IMR-90 (cell line): Measurements from ENCODE around the gene CNGB1. TPM values are rescaled to one million over a fixed set of nuclear protein-coding genes. Genes with fewer than 3 reads are reported as not detected.

ENCODE experiments used
- ATAC-seq: fragments of 200-7000 bp; cut with Tn5 transposase; 2 replicates; pipeline ENCODE4 v1.9.1; 2020; ENCODE audit warnings: low read depth, mild to moderate bottlenecking, moderate library complexity
- BruUV-seq: library from RNA; stranded (reverse); fragments of 400-500 nt; replicated peaks from 2 replicates; lab custom pipeline; 2021; lab: Mats Ljungman, UMichigan
- CTCF ChIA-PET: fragments of 300-600 bp; formaldehyde crosslinking; extraction: SDS; loops from one replicate; lab custom pipeline; 2021; ENCODE audit warnings: antibody characterized with exemption; lab: Yijun Ruan, JAX
- POLR2A ChIA-PET: fragments of 300-600 bp; sonication (Branson Sonifier 250); formaldehyde crosslinking; loops from one replicate; lab custom pipeline; 2022; ENCODE audit warnings: antibody characterized with exemption; ENCODE audit not compliant: unreplicated experiment; lab: Charles Lee
- DNase-seq: peaks from one replicate; pipeline ENCODE4 v3.0.0; 2013
- H2AFZ ChIP-seq: replicated peaks from 2 replicates; pipeline ENCODE3; 2013; ENCODE audit warnings: low read length, mild to moderate bottlenecking; ENCODE audit not compliant: poor library complexity
- H2AK5ac ChIP-seq: 2 replicates; pipeline ENCODE4 v1.6.1; 2013; ENCODE audit warnings: low read depth, low read length, inconsistent platforms
- H2AK9ac ChIP-seq: replicated peaks from 2 replicates; pipeline ENCODE3; 2013; ENCODE audit warnings: mild to moderate bottlenecking, low read depth, low read length, moderate library complexity; ENCODE audit not compliant: poor library complexity
- H2BK120ac ChIP-seq: 2 replicates; pipeline ENCODE4 v1.6.1; 2013; ENCODE audit warnings: low read depth, low read length, inconsistent platforms
- H2BK15ac ChIP-seq: 3 replicates; pipeline ENCODE4 v1.6.1; 2013; ENCODE audit warnings: low read depth, low read length, inconsistent platforms
- H2BK20ac ChIP-seq: 2 replicates; pipeline ENCODE4 v1.6.1; 2013; ENCODE audit warnings: low read depth, mild to moderate bottlenecking, inconsistent platforms, low read length, moderate library complexity
- H2BK5ac ChIP-seq: 2 replicates; pipeline ENCODE4 v1.6.1; 2013; ENCODE audit warnings: mild to moderate bottlenecking, low read depth, low read length, inconsistent platforms; ENCODE audit not compliant: poor library complexity, severe bottlenecking
- H3K14ac ChIP-seq: replicated peaks from 2 replicates; pipeline ENCODE4 v1.6.1; 2013; ENCODE audit warnings: low read depth, low read length, inconsistent platforms
- H3K18ac ChIP-seq: 2 replicates; pipeline ENCODE4 v1.6.1; 2013; ENCODE audit warnings: low read depth, low read length, control low read depth
- H3K23ac ChIP-seq: 2 replicates; pipeline ENCODE4 v1.6.1; 2013; ENCODE audit warnings: low read depth, low read length, inconsistent platforms
- H3K27ac ChIP-seq: 2 replicates; pipeline ENCODE4 v1.5.1; 2013; ENCODE audit warnings: mild to moderate bottlenecking, control low read depth, low read length; ENCODE audit not compliant: insufficient read depth
- H3K27me3 ChIP-seq: 2 replicates; pipeline ENCODE4 v1.6.1; 2013; ENCODE audit warnings: low read length; ENCODE audit not compliant: control insufficient read depth, insufficient read depth
- H3K36me3 ChIP-seq: 2 replicates; pipeline ENCODE4 v1.6.1; 2013; ENCODE audit warnings: low read length, mixed read lengths; ENCODE audit not compliant: control insufficient read depth, insufficient read depth
- H3K4ac ChIP-seq: 2 replicates; pipeline ENCODE4 v1.6.1; 2013; ENCODE audit warnings: low read depth, low read length, inconsistent platforms
- H3K4me1 ChIP-seq: 2 replicates; pipeline ENCODE4 v1.6.1; 2013; ENCODE audit warnings: low read length, mixed read lengths; ENCODE audit not compliant: control insufficient read depth, insufficient read depth
- H3K4me2 ChIP-seq: 2 replicates; pipeline ENCODE4 v1.6.1; 2013; ENCODE audit warnings: low read depth, mild to moderate bottlenecking, control low read depth, low read length, moderate library complexity
- H3K4me3 ChIP-seq: 2 replicates; pipeline ENCODE4 v1.5.1; 2013; ENCODE audit warnings: low read depth, mild to moderate bottlenecking, control low read depth, low read length, moderate library complexity; ENCODE audit not compliant: insufficient read depth
- H3K56ac ChIP-seq: 2 replicates; pipeline ENCODE4 v1.6.1; 2013; ENCODE audit warnings: low read length, inconsistent platforms; ENCODE audit not compliant: insufficient read depth; ENCODE audit errors: extremely low read depth
- H3K79me1 ChIP-seq, 2 experiments: 2 replicates each; pipeline ENCODE4 v1.6.1; 2013; ENCODE audit warnings: low read length in 2 of 2, inconsistent platforms in 1 of 2, low read depth in 1 of 2
- H3K9ac ChIP-seq: 2 replicates; pipeline ENCODE4 v1.6.1; 2013; ENCODE audit warnings: low read depth, low read length, control low read depth
- H3K9me1 ChIP-seq: 2 replicates; pipeline ENCODE4 v1.6.1; 2013; ENCODE audit warnings: low read length, inconsistent platforms; ENCODE audit not compliant: insufficient read depth
- H3K9me3 ChIP-seq: 2 replicates; pipeline ENCODE4 v1.6.1; 2013; ENCODE audit warnings: low read length; ENCODE audit not compliant: control insufficient read depth, insufficient read depth
- H4K20me1 ChIP-seq: 2 replicates; pipeline ENCODE4 v1.6.1; 2013; ENCODE audit warnings: low read length, inconsistent platforms; ENCODE audit not compliant: insufficient read depth
- H4K5ac ChIP-seq: 2 replicates; pipeline ENCODE4 v1.6.1; 2013; ENCODE audit warnings: mild to moderate bottlenecking, low read depth, low read length, control low read depth
- H4K8ac ChIP-seq, 2 experiments: 2 replicates each; pipeline ENCODE4 v1.6.1; 2013; ENCODE audit warnings: low read depth in 2 of 2, low read length in 2 of 2, control low read depth in 1 of 2, inconsistent platforms in 1 of 2
- H4K91ac ChIP-seq: 2 replicates; pipeline ENCODE4 v1.6.1; 2013; ENCODE audit warnings: low read depth, low read length, inconsistent platforms; ENCODE audit not compliant: insufficient read depth
- BHLHE40 ChIP-seq: fragments of 150-350 bp; IDR thresholded peaks from 2 replicates; pipeline ENCODE4 v1.6.1; 2016; ENCODE audit warnings: mild to moderate bottlenecking, low read depth, low read length
- CEBPB ChIP-seq: IDR thresholded peaks from 2 replicates; pipeline ENCODE4 v1.6.1; 2012; ENCODE audit warnings: low read depth, low read length, improper control_type of control experiment
- FOS ChIP-seq: fragments of 150-350 bp; IDR thresholded peaks from 2 replicates; pipeline ENCODE4 v1.6.1; 2016; ENCODE audit warnings: low read depth, low read length
- MAFK ChIP-seq: IDR thresholded peaks from 2 replicates; pipeline ENCODE4 v1.6.1; 2012; ENCODE audit warnings: low read depth, low read length, improper control_type of control experiment
- MAZ ChIP-seq: IDR thresholded peaks from 2 replicates; pipeline ENCODE4 v1.6.1; 2012; ENCODE audit warnings: low read depth, mild to moderate bottlenecking, low read length, improper control_type of control experiment, moderate library complexity, borderline replicate concordance
- MXI1 ChIP-seq: IDR thresholded peaks from 2 replicates; pipeline ENCODE4 v1.6.1; 2012; ENCODE audit warnings: low read depth, mild to moderate bottlenecking, low read length, moderate library complexity, borderline replicate concordance
- NFE2L2 ChIP-seq: fragments of 150-350 bp; IDR thresholded peaks from 2 replicates; pipeline ENCODE4 v1.6.1; 2016; ENCODE audit warnings: low read depth, mild to moderate bottlenecking, low read length
- POLR2A ChIP-seq: IDR thresholded peaks from 2 replicates; pipeline ENCODE4 v1.6.1; 2012; ENCODE audit warnings: mild to moderate bottlenecking, low read depth, low read length
- RAD21 ChIP-seq: IDR thresholded peaks from 2 replicates; pipeline ENCODE4 v1.6.1; 2012; ENCODE audit warnings: low read length, improper control_type of control experiment
- RFX5 ChIP-seq: IDR thresholded peaks from 2 replicates; pipeline ENCODE4 v1.8.0; 2012; ENCODE audit warnings: low read depth, mild to moderate bottlenecking, low read length, moderate library complexity
- SMC3 ChIP-seq: fragments of 150-350 bp; IDR thresholded peaks from 2 replicates; pipeline ENCODE4 v1.6.1; 2016; ENCODE audit warnings: low read depth, mild to moderate bottlenecking, antibody characterized with exemption, low read length, moderate library complexity
- WGBS, 2 experiments: methylation state at CpG; one replicate each; pipeline versions ENCODE4 v1.1.5 to v1.1.7; 2013; ENCODE audit warnings: missing lambda C conversion rate in 2 of 2; ENCODE audit not compliant: insufficient read length in 1 of 2; ENCODE audit errors: extremely low coverage in 2 of 2; 5-methylcytosine and 5-hydroxymethylcytosine counted together
- dilution Hi-C: fragments of 300-500 bp; cut with HindIII; formaldehyde crosslinking; loops from one replicate; pipeline ENCODE4 v1.14.3; 2018; ENCODE audit warnings: low sequenced_read_pairs; ENCODE audit not compliant: unreplicated experiment
- in situ Hi-C: fragments of 300-500 bp; cut with MboI; formaldehyde crosslinking; loops from 3 replicates; pipeline ENCODE4 v1.14.3; 2019; ENCODE audit warnings: low sequenced_read_pairs, inconsistent platforms, mixed read lengths
- intact Hi-C: fragments of 100-400 bp; cut with micrococcal nuclease; formaldehyde crosslinking; loops from 2 replicates; pipeline ENCODE4 v1.10.0; 2022
- polyA plus RNA-seq, 3 experiments: library from polyadenylated mRNA; depleted of rRNA; stranded (reverse); fragments of >200 nt; gene quantifications; 2 replicates each; pipeline ENCODE4 v1.2.3, GENCODE V29; 2012; ENCODE audit warnings: low replicate concordance in 1 of 3
- total RNA-seq: library from RNA; depleted of rRNA; stranded (reverse); fragments of >200 nt; gene quantifications from 2 replicates; pipeline ENCODE4 v1.2.3, GENCODE V29; 2012
- TF ChIP-seq, protein P1 (sequence below): conservative IDR thresholded peaks from 2 replicates; pipeline ENCODE4 v1.5.1; 2012; ENCODE audit warnings: mild to moderate bottlenecking, low read depth, low read length, improper control_type of control experiment
- TF ChIP-seq, protein P2 (sequence below): fragments of 150-350 bp; IDR thresholded peaks from 2 replicates; pipeline ENCODE4 v1.6.1; 2016; ENCODE audit warnings: low read depth, mild to moderate bottlenecking, low read length, moderate library complexity, borderline replicate concordance

CNGB1 gene
- total and polyA plus RNA-seq, 2 of the 4 experiments (the other 2 are of a cell fraction): not detected

DNA sequence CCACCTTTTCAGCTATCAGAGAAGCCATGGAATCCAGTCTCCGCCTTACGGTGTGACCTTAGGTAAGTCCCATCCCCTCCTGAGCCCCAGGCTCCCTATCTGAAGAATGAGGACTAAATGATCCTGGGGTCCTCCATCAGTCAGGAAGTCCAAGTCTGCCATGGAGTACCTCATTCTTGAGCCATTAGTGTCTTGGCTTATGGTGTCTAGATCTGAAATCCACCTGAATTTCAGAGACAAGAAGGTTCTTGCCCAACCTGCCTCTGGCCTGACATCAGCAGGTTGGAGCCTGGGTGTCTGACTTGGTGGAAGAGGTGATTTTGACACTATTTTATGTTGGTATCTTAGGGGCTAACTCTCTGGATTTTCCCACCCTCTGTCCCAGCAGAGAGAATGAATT is 47.1 kb downstream of the CNGB1 start:
- dilution Hi-C loops: no loop called here
- ChIA-PET POLR2A (no interaction called here), CTCF (no interaction called here)
- no TSS peak for BruUV-seq
- no peak overlapping the region for H3K18ac ChIP-seq
- H4K91ac ChIP-seq: no peak overlapping the region
- H2AFZ ChIP-seq: no peak overlapping the region
- no peak overlapping the region for H2AK5ac ChIP-seq
- in situ Hi-C loops: loop anchor here (25.0 kb wide), 1 partner anchor 188 kb away; no protein-coding TSS in a partner anchor
- ATAC-seq: no peak
- H4K5ac ChIP-seq: no peak overlapping the region
- H3K4me3 ChIP-seq: no peak overlapping the region
- H3K23ac ChIP-seq: no peak overlapping the region
- no peaks in the 10 kb centered on the region for H4K20me1 ChIP-seq
- no peaks in the 10 kb centered on the region for H3K36me3 ChIP-seq
- no peak overlapping the region for H2BK5ac ChIP-seq
- DNase-seq: no peak
- H3K9ac ChIP-seq: no peak overlapping the region
- no peak overlapping the region for H2BK20ac ChIP-seq
- H4K8ac ChIP-seq: no peak overlapping the region
- H3K79me1 ChIP-seq: no peaks in the 10 kb centered on the region
- WGBS, 2 experiments: no CpG with 5 or more reads among the region's 2 CpGs
- TF ChIP-seq BHLHE40: no peak
- no peak for TF ChIP-seq FOS
- TF ChIP-seq, protein P1, sequence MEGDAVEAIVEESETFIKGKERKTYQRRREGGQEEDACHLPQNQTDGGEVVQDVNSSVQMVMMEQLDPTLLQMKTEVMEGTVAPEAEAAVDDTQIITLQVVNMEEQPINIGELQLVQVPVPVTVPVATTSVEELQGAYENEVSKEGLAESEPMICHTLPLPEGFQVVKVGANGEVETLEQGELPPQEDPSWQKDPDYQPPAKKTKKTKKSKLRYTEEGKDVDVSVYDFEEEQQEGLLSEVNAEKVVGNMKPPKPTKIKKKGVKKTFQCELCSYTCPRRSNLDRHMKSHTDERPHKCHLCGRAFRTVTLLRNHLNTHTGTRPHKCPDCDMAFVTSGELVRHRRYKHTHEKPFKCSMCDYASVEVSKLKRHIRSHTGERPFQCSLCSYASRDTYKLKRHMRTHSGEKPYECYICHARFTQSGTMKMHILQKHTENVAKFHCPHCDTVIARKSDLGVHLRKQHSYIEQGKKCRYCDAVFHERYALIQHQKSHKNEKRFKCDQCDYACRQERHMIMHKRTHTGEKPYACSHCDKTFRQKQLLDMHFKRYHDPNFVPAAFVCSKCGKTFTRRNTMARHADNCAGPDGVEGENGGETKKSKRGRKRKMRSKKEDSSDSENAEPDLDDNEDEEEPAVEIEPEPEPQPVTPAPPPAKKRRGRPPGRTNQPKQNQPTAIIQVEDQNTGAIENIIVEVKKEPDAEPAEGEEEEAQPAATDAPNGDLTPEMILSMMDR: no peak
- TF ChIP-seq SMC3: no peak
- no peak for TF ChIP-seq RAD21
- TF ChIP-seq MAZ: no peak
- no peak for TF ChIP-seq MAFK
- TF ChIP-seq RFX5: no peak
- TF ChIP-seq, protein P2, sequence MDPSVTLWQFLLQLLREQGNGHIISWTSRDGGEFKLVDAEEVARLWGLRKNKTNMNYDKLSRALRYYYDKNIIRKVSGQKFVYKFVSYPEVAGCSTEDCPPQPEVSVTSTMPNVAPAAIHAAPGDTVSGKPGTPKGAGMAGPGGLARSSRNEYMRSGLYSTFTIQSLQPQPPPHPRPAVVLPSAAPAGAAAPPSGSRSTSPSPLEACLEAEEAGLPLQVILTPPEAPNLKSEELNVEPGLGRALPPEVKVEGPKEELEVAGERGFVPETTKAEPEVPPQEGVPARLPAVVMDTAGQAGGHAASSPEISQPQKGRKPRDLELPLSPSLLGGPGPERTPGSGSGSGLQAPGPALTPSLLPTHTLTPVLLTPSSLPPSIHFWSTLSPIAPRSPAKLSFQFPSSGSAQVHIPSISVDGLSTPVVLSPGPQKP: no peak
- no peak for TF ChIP-seq POLR2A
- TF ChIP-seq NFE2L2: no peak
- TF ChIP-seq CEBPB: no peak
- no peak for TF ChIP-seq MXI1
- H3K9me3 ChIP-seq: peaks cover 2% of the 10 kb centered on the region; the same call in 1 of the 2 replicates
- H2BK120ac ChIP-seq: no peak overlapping the region
- intact Hi-C loops: no loop called here
- H3K9me1 ChIP-seq: no peaks in the 10 kb centered on the region
- H2AK9ac ChIP-seq: no peak overlapping the region
- H3K27ac ChIP-seq: no peak overlapping the region
- no peak overlapping the region for H3K56ac ChIP-seq
- H2BK15ac ChIP-seq: no peak overlapping the region
- no peak overlapping the region for H3K4ac ChIP-seq
- no peaks in the 10 kb centered on the region for H3K4me1 ChIP-seq
- H3K4me2 ChIP-seq: no peak overlapping the region
- peaks cover 43% of the 10 kb centered on the region for H3K27me3 ChIP-seq
- H3K14ac ChIP-seq: no peak overlapping the region
